ENCODE results near the gene SPECC1L.

Gene SPECC1L

DNA sequence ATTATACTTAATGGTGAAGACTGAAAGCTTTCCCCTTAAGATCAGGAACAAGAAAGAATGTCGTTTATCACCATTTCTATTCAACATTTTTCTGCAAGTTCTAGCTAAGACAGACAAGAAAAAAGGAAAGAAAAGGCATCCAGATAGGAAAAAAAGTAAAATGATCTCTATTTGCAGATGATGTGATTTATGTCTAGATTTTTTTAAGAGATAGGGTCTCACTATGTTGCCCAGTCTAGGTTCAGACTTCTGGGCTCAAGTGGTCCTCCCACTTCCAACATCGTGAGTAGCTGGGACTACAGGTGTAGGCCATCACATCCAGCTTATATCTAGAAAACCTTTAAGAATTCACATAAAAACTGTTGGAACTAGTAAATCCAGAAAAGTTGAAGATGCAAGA is 105.4 kb downstream of the SPECC1L start:
- no peak for DNase-seq

DNA sequence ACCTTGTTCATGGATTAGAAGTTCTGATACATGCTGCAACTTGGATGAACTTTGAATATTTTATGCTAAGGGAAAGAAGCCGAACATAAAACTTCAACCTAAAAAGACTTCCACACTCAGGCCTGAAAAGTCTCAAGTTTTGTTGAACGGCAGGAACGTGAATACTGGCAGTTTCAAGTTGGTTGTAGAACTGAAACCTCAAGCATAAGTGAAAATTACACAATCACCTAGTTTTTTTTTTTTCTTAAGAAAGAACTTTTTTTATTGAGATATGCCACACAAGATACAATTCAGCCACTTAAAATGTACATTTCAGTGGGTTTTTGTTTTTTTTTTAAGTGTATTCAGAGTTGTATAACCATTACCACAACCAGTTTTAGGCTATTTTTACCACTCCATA is 106.0 kb downstream of the SPECC1L start:
- no peak for DNase-seq

DNA sequence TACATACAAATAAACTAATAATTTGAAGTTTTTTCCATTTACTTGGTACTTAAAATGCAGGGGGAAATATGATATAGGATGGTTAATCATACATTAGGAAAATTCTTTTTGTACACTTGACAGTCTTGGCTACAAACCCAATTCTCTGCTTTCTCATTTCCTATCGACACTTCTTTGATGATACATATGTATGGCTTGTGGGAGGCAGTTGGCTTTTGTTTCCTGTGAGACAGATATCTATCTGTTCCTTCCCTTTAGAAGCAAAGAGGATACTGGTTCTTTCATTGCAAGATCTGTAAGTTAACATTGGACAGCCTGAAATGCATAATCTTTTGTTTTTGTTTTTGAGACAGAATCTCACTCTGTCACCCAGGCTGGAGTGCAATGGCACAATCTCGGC is 108.9 kb downstream of the SPECC1L start:
- DNase-seq: no peak

DNA sequence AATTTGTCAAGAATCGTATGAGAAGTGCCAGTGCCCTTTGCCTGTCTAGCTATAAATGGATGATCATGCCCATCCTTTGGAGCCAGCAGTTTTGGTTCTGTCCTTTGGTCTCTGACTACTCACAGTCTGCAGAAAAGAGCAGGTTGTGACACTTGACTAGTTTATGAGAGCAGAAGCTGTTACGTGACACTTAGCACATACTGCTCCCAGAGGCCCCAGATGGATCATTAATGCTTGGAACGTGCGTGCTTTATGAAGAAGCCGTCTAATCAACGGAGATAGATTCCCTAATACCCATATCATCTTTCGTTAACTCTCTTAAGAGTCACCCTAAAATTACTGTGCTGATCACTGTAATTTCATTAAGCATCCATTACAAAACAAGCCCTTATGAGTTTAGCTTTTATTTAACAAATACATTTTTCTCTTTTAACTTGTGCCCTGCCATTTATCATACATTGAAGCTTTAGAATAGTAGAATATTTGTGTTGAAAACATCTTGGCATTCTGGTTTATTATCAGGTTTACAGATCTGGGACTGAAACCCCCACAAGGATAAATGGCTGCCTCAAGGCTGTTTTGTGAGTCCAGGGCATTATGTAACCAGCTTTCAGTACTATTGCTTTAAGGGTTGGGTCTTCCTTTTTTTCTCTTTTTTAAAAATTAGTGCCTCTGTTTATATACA is 109.7 kb downstream of the SPECC1L start:
- no peak for DNase-seq

DNA sequence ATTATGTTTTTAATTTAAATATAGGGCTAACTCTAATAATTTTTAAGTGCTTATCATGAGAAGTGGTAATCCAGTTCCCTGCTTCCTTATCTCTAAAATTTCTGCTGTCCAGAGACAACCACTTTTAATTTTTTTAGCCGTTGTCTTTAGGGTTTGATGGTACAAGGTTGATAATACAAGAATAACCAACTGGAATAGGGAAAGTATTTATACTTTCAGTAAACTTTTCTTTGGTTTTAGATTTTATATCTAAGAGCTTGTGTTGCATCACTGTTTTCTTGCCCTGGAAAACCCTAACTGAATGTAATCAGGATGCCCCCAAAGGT is 110.2 kb downstream of the SPECC1L start:
- no peak for DNase-seq

DNA sequence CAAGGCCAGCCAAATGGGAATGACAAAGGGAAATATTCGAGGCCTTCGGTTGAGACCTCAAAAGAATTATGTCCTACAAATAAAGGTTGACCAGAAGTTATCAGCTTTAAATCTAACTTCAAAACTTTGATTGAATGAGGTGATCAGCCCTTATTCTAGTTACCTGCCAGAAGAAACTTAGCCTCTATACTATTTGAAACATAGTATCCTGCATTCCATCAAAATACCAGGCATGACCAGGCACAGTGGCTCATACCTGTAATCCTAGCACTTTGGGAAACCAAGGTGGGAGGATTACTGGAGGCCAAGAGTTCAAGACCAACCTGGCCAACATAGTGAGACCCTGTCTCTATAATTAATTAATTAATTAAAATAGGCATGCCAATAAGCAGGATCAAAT is 112.4 kb downstream of the SPECC1L start:
- DNase-seq: no peak

DNA sequence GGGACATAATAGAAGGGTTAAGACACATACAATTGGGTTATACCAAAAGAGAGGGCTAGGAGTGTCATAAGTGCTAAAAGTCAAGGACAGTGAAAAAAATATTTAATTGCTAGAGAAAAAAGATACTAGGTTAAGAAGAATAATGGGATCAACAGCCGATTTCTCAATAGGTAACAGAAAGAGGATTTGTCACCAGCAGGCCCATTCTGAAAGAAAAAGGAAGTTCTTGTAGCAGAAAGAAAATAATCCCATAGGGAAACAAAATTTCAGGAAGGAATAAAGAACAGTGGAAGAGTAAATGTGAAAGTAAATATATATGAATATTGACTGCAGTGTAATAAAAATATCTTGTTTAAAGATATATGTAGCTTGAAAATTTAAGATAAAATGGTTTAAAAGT is 113.5 kb downstream of the SPECC1L start:
- no peak for DNase-seq

DNA sequence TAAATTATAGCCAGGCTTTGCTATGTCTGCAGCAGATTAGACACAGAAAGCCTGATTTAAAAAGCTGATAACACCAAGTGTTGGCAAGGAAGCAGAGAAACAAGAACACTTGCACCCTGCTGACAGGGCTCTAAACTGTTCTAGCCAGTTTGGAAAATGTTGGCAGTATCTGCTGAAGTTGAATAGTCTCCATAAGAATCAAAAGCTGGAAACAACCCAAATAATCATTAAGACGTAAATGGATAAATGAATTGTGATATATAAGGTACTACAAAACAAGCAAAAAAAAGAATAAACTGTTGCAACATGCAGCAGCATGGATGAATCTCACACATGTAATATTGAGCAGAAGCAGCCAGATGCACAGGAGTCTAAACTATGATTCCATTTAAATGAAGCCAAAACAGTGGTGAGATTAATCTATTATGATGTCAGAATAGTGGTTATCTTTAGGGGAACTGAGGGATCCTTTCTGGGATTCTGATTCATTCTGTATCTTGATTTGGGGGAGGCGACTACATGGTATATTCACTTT is 116.4 kb downstream of the SPECC1L start:
- no peak for DNase-seq

DNA sequence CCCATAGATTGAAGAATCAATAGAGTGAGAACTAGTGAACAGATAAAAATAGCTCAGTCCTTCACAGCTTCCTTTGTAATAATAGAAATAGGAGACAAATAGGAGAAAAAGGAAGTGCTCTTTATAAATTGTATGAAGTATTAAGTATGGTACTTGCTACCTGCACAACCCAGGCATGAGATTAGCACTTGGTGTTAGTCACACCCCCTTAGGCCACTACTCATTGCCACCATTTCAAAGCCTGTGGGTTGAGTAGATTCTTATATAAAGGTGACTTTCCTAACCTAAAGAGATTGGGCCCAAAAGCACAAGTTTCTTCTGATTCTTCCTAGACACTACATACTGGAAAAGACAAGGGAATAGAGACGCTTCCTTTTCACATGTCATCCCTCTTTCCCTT is 119.0 kb downstream of the SPECC1L start:
- no peak for DNase-seq

DNA sequence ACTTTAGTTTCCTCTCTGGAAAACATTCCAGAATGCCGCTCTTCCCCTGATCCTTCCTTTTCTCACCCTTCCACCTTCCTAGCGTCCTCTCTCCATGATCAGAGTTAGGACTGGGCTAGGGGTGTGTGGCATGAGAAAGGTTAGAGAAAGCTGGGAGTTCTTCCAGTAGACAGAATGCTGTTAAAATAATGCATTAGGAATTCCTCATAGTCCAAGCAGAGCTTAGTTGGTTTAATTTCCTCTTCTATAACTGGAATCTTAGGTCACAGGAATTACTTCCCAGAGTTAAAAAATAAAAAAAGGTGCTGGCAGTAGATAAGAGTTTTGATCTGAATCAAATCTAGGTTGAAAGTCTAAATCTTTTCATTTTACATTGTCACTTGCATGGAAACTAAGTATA is 119.5 kb downstream of the SPECC1L start:
- no peak for DNase-seq

DNA sequence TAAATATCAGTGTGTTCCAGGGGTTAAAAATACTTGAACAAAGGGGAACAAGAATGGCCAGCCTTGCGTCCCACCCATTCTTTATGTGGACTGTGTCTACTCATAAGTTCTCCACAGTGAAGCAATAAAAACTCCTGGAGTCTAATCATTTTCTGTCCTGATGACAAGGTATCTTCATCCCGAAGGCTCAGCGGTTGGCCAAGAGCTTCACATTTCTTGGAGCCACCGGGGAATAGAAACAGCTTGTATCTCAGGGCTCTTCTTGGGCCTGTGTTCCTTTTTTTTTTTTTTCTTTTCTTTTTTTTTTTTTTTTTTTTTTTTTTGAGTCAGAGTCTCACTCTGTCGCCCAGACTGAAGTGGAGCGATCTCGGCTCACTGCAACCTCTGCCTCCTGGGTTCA is 119.9 kb downstream of the SPECC1L start:
- DNase-seq: no peak

DNA sequence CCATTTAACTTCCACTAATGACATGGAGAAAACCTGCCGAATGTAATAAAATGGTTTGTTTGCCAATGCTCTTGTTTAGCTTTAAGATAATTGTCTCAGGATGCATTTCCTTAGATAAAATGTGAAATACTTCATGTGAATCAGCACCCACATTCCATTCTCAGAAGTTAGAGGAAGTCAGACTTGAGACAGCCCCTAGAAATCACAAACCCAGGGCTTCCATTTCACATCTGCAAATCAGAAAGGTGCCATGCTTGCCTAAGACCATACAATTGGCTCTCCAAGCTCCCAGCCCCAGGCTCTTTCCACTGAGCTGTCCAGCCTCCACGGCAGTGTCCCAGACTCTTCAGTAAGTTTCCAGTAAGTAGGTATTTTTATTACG is 121.2 kb downstream of the SPECC1L start:
- DNase-seq: no peak

DNA sequence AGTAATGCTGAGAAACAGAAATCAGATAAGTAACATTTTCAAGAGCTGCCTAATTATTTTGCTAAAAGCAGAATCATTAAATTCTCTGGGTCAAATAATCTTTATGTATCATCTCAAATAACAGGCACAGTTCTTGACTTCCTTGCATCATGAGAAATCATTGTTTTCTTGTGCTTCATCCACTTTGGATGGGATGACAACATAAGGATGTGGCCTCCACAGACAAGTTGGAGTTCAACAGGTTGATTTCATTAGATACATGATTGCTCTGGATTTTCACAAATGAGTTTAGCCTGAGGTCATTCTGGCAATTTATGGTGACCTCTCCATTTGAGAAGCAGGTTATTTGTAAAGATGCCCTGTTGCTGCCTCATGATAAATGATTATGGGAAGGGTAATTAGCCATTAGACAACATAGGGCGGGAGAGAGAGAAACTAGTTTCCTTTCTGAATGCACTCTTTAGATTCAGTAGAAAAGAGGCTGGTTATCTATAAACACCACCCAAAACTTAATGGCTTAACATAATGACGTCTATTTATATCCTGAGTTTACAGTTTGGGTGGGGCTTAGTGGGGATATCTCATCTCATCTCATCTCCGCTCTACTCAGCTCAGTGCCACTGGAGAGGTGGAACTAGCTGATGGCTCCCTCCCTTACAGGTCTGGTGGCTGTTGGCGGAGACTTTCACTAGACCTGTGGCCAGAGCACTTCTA is 121.7 kb downstream of the SPECC1L start:
- DNase-seq: no peak

DNA sequence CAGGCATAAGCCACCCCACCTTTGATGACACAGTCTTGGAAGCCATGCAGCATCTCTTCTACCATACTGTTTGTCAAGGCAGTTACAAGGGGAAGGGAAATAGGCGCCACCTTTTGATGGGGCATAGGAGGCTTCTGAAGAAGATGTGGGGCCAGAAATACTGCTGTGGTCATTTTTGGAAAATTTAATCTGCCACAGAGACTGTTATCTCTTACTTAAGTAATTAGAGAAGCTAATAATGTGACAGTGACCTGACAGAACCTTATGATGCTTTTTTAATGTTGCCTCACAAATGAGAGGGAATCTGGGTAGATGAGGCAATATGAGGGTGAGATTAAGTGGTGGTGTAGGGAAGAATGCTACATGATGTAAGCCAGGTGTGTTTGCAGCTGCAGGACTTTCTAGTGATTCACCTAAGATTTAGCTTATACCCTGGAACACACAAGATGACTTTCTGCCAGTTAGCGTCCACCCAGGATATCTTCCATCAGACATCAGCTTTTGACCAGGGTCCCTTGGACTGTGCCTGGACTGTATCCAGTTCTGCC is 122.5 kb downstream of the SPECC1L start:
- no peak for DNase-seq

DNA sequence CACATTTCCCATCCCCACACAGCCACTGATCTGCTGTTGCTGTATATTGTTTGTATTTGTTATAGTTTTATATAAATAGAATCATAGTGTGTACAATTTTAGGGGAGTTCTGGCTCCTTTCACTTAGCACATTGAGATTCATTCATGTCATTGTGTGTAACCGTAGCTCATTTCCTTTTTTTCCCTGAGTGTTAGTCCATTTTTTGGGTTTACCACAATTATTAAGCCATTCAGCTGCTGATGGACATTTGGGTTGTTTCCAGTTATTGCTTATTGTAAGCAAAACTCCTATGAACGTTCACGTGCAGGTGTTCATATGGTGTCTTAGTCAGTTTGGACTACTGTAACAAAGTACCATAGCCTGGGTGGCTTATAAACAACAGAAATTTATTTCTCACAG is 123.2 kb downstream of the SPECC1L start:
- no peak for DNase-seq

DNA sequence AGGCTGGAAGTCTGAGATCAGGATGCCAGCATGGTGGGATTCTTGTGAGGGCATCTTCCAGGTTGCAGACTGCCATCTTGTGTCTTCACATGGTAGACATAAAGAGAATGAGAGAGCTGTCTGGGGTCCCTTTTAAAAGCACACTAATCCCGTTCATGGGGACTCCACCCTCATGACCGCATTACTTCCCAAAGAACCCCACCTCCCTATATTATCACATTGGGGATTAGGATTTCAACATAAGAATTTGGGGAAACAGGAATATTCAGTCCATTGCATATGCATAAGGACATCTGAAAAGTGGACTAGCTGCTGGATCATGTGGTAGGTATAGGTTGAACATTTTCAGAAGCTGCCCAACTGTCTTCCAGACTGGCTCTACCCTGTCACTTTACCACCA is 123.6 kb downstream of the SPECC1L start:
- DNase-seq: no peak

DNA sequence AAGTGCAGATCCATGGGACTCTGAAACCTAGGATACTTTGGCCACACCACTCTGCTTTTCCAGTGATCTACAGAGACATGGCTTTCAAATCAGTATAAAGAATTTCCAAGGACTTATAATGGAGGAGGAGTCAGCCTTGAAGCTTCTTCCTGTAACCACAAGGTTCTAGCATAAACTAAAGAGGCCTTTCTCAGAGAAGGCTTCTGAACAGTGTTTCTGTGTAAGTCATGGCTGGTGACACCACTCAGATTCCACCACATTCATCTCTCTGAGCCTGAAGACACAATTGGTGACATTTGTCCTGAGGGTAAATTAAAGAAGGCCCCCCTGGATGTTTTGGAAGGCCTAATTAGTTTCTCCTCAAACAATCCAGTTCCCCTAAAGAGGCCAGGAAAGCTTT is 127.8 kb downstream of the SPECC1L start:
- no peak for DNase-seq

DNA sequence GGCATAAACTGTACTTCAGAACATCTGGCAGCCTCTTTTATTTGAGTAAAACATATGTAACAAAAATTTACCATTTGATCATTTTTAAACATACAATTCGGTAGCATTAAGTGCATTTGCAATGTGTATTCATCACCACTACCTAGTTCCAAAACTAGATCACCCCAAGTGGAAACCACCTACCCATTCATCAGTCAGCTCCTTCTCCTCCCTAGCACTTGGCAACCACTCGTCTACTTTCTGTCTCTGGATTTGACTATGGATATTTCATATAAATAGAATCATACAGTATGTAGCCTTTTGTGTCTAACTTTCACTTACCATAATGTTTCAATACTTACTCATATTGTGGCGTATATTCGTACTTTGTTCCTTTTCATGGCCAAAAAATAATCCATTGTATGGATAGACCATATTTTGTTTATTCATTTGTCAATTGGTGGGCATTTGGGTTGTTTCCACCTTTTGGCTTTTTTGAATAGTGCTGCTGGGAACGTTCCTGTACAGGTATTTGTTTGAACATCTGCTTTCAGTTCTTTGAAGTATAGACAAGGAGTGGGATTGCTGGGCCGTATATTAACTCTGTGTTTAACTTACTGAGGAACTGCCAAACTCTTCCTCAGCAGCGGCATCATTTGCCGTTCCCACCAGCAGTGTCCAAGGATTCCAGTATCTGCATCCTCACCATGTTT is 129.5 kb downstream of the SPECC1L start:
- DNase-seq: no peak

DNA sequence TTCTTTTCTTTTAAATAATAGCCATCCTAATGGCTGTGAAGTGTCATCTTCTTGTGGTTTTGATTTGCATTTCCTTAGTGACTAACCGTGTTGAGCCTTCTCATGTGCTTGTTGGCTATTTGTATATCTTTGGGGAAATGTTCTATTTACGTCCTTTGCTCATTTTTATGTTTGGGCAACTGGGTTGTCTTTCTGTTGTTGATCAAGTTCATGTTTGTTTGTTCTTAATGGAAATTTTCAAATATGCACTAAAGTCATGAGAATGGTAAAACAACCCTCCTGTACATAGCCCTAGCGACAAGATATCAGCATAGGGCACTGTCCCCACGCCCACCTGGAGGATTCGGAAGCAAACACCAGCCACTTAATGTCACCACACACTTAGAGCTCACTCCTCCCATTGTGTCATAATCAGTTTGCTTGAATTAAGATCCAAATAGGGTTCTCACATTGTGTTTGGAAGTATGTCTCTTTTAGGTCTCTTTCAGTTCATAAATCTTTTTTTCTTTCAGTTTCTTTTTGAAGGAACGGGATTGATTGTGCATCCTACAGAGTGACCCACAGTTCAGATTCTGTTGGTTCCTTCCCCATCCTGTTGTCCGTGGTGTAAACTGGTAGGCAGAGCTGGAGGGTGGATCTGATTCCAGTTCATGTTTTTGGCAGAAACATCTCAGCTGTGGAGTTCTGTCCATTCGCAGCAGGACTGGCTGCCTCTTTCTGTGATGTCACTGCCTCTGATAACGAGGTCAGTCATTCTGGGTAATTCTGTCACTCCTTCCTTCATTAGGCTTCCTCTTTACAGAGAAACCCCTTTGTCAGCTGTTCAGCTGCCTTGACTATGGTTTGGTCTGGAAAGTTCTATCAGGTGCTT is 130.3 kb downstream of the SPECC1L start:
- no peak for DNase-seq

DNA sequence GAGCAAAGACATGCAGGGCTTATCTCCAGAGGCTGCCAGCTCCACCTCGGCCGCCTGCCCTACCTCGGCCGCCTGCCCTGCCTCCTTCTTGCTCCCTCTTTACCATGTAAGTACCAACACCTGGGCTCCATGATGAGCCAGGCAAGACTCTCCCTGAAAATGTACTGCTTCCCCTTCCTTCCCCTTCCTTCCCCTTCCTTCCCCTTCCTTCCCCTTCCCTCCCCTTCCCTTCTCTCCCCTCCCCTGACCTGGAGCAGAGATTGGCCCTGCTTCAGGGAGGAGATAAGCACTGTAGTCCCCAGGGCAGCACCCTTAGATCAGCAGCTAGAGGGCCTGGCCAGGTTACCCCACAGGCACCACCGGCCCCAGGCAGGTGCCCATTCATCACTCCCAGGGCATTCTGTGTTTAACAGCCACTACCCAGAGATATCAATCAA is 131.3 kb downstream of the SPECC1L start:
- DNase-seq: no peak

DNA sequence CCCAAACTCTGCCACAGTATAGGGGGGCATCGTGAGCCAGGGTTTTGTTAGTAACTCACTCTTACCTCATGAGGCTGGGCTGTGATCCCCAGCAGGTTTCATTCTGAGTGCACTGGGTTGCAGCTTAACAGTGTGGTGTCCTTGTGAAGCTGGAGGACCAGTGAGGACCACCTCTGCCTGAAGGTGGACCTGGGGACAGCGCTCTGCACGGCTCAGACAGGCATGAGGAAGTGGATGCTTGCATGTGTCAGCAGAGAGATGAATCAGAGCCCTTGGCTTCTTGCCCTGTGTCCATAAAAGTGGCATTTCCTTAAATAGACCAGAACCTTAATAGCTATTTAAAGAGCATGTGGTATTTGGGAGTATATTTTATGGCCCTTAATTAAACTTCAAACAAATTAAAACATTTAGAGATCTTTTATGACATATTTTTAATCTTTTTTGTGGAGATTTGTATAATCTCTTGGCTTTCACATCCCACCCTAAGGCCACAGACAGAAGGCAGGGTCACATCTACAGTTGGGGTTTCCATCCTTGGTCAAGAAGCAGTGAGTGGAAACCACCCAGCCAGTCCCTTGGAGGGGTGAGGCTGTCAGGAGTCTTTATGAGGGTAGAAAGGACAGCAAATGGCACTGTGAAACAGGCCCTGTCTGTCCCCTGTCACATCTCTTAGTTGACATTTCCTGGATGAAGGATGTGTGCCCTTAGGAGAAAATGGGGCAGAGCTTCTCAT is 132.0 kb downstream of the SPECC1L start:
- peak; percentile 32 for DNase-seq

DNA sequence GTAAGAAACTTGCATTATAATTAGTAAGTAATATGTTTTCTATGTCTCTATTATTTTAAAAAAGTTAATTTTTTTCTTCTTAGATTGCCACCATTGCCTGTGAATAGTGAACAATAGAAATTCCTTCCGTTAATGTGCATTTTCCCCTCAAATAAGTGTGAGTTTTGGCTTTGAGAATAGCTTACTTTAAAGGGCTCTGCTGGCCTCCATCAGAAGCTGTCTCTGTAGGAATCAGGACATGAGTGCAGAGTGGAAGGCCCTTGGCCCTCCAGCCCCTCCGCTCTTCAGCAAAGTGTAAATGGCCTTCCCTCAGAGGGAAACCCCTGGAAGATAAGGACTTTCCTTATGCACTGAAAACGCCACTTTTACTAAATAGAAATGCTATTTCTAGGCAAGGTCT is 132.7 kb downstream of the SPECC1L start:
- DNase-seq: no peak

Measured in DMS79 (cell line).